SK-N-SH (cell line): ENCODE measurements around the gene RMC1. TPM values are rescaled to one million over a fixed set of nuclear protein-coding genes. Genes with fewer than 3 reads are reported as not detected.

Experiments used
- CTCF ChIA-PET: fragments of 300-600, 350-600 bp; formaldehyde crosslinking; extraction: SDS; loops from one replicate; lab custom pipeline; 2021; lab: Yijun Ruan, JAX
- POLR2A ChIA-PET: fragments of 350-600 bp; sonication (Branson Sonifier 250); formaldehyde crosslinking; extraction: SDS; loops from one replicate; lab custom pipeline; 2020; ENCODE audit warnings: antibody characterized with exemption, inconsistent platforms; lab: Yijun Ruan, JAX
- DNase-seq: peaks from one replicate; pipeline ENCODE4 v3.0.0; 2012
- H2AFZ ChIP-seq: fragments of 200-600 bp; sonication (generic); 2 replicates; pipeline ENCODE4 v1.8.1; 2016; ENCODE audit warnings: antibody characterized with exemption, mild to moderate bottlenecking, low read depth
- H3F3A ChIP-seq: fragments of 200-600 bp; sonication (generic); replicated peaks from 2 replicates; pipeline ENCODE3; 2016; ENCODE audit warnings: antibody characterized with exemption, mild to moderate bottlenecking; ENCODE audit not compliant: insufficient read depth
- H3K27ac ChIP-seq, 2 experiments: fragments of 200-500 bp in 1 of 2; fragments of 200-600 bp in 1 of 2; sonication (Bioruptor generic) in 1 of 2; sonication (generic), shearing (Covaris generic) in 1 of 2; 2 replicates each; pipeline versions ENCODE4 v1.5.1 to v1.6.1; 2014 to 2016; ENCODE audit warnings: low read depth in 2 of 2, inconsistent platforms in 1 of 2, low read length in 1 of 2, mild to moderate bottlenecking in 1 of 2, mixed read lengths in 1 of 2
- H3K27me3 ChIP-seq: fragments of 200-600 bp; sonication (generic), shearing (Covaris generic); 2 replicates; pipeline ENCODE4 v1.6.1; 2016; ENCODE audit warnings: mixed run types; ENCODE audit not compliant: insufficient read depth
- H3K36me3 ChIP-seq, 2 experiments: fragments of 200-500 bp in 1 of 2; fragments of 200-600 bp in 1 of 2; sonication (Bioruptor generic) in 1 of 2; sonication (generic) in 1 of 2; replicated peaks in 1 of 2; 2 replicates each; pipeline versions ENCODE3 to v1.5.1; 2014 to 2016; ENCODE audit warnings: low read length in 1 of 2, mild to moderate bottlenecking in 1 of 2; ENCODE audit not compliant: insufficient read depth in 2 of 2, control insufficient read depth in 1 of 2
- H3K4me1 ChIP-seq, 2 experiments: fragments of 200-500 bp in 1 of 2; fragments of 200-600 bp in 1 of 2; sonication (Bioruptor generic) in 1 of 2; sonication (generic), shearing (Covaris generic) in 1 of 2; 2 replicates each; pipeline versions ENCODE4 v1.5.1 to v1.6.1; 2014 to 2016; ENCODE audit warnings: low read depth in 1 of 2, low read length in 1 of 2, mixed run types in 1 of 2; ENCODE audit not compliant: insufficient read depth in 2 of 2, control insufficient read depth in 1 of 2
- H3K4me2 ChIP-seq: fragments of 200-600 bp; sonication (generic), shearing (Covaris generic); 2 replicates; pipeline ENCODE4 v1.6.1; 2017; ENCODE audit warnings: mixed run types
- H3K4me3 ChIP-seq, 2 experiments: fragments of 200-500 bp in 1 of 2; fragments of 200-600 bp in 1 of 2; sonication (Bioruptor generic) in 1 of 2; sonication (generic), shearing (Covaris generic) in 1 of 2; 2 replicates each; pipeline versions ENCODE4 v1.5.1 to v1.8.1; 2014 to 2016; ENCODE audit warnings: low read depth in 2 of 2, inconsistent platforms in 1 of 2, low read length in 1 of 2, mild to moderate bottlenecking in 1 of 2, mixed read lengths in 1 of 2, moderate library complexity in 1 of 2
- H3K79me2 ChIP-seq: fragments of 200-600 bp; sonication (generic); 2 replicates; pipeline ENCODE4 v1.8.1; 2017; ENCODE audit warnings: mild to moderate bottlenecking; ENCODE audit not compliant: insufficient read depth
- H3K9ac ChIP-seq: fragments of 200-600 bp; sonication (generic); 2 replicates; pipeline ENCODE4 v1.6.1; 2017; ENCODE audit warnings: mixed run types
- H3K9me2 ChIP-seq: fragments of 200-600 bp; sonication (generic); 2 replicates; pipeline ENCODE4 v1.6.1; 2017; ENCODE audit warnings: mixed run types
- H3K9me3 ChIP-seq: fragments of 200-600 bp; sonication (generic); 2 replicates; pipeline ENCODE4 v1.6.1; 2017; ENCODE audit warnings: mixed run types, mild to moderate bottlenecking, moderate library complexity
- H4K20me1 ChIP-seq: fragments of 200-600 bp; sonication (generic); 2 replicates; pipeline ENCODE4 v1.6.1; 2017; ENCODE audit warnings: mild to moderate bottlenecking, mixed run types; ENCODE audit not compliant: insufficient read depth
- CHD2 ChIP-seq: fragments of 150-350 bp; IDR thresholded peaks from 2 replicates; pipeline ENCODE4 v1.6.1; 2018; ENCODE audit warnings: low read length; ENCODE audit not compliant: partially characterized antibody
- ELF1 ChIP-seq: IDR thresholded peaks from 2 replicates; pipeline ENCODE4 v1.4.0; 2012
- EZH2phosphoT487 ChIP-seq: fragments of 200-600 bp; sonication (generic); IDR thresholded peaks from 2 replicates; pipeline ENCODE4 v1.6.1; 2017; ENCODE audit warnings: low read depth, mixed run types, mild to moderate bottlenecking, antibody characterized with exemption, moderate library complexity, borderline replicate concordance
- FOXJ3 ChIP-seq: sonication (generic); formaldehyde crosslinking; IDR thresholded peaks from 2 replicates; pipeline ENCODE4 v1.5.1; 2020; ENCODE audit warnings: mild to moderate bottlenecking, missing genetic modification reagents
- GABPA ChIP-seq: IDR thresholded peaks from 2 replicates; pipeline ENCODE4 v1.4.0; 2012; ENCODE audit warnings: low read depth, mild to moderate bottlenecking
- POLR2AphosphoS5 ChIP-seq: IDR thresholded peaks from 2 replicates; pipeline ENCODE4 v1.6.1; 2012; ENCODE audit warnings: low read depth, low read length
- RAD21 ChIP-seq: IDR thresholded peaks from 2 replicates; pipeline ENCODE4 v1.6.1; 2012; ENCODE audit warnings: mild to moderate bottlenecking, low read length
- RCOR1 ChIP-seq: fragments of 150-350 bp; IDR thresholded peaks from 2 replicates; pipeline ENCODE4 v1.6.1; 2017; ENCODE audit warnings: antibody characterized with exemption, low read length
- RXRA ChIP-seq: IDR thresholded peaks from 2 replicates; pipeline ENCODE4 v1.4.0; 2012; ENCODE audit warnings: low read depth, mild to moderate bottlenecking, borderline replicate concordance
- SMC3 ChIP-seq: IDR thresholded peaks from 2 replicates; pipeline ENCODE4 v1.6.1; 2012; ENCODE audit warnings: low read depth, low read length, improper control_type of control experiment
- TAF1 ChIP-seq: IDR thresholded peaks from 2 replicates; pipeline ENCODE4 v1.6.1; 2012; ENCODE audit warnings: low read depth, mild to moderate bottlenecking, low read length, moderate library complexity, borderline replicate concordance
- WGBS: methylation state at CpG from one replicate; pipeline ENCODE4 v1.1.6; 2017; ENCODE audit warnings: low lambda C conversion rate; 5-methylcytosine and 5-hydroxymethylcytosine counted together
- polyA plus RNA-seq, 3 experiments: library from polyadenylated mRNA; depleted of rRNA; stranded (reverse); fragments of >200 nt; gene quantifications; 2 replicates each; pipeline ENCODE4 v1.2.3, GENCODE V29; 2012
- TF ChIP-seq, protein P1 (sequence below): IDR thresholded peaks from 2 replicates; pipeline ENCODE4 v1.4.0; 2012; ENCODE audit warnings: low read depth
- TF ChIP-seq, protein P2 (sequence below): IDR thresholded peaks from 2 replicates; pipeline ENCODE4 v1.4.0; 2012; ENCODE audit warnings: low read depth, borderline replicate concordance
- TF ChIP-seq, protein P3 (sequence below): fragments of 150-350 bp; IDR thresholded peaks from 2 replicates; pipeline ENCODE4 v1.6.1; 2016; ENCODE audit warnings: mild to moderate bottlenecking, low read depth, low read length

RMC1 gene
- polyA plus RNA-seq, 1 of the 3 experiments (the other 2 are of a cell fraction), result 26.4 TPM

DNA sequence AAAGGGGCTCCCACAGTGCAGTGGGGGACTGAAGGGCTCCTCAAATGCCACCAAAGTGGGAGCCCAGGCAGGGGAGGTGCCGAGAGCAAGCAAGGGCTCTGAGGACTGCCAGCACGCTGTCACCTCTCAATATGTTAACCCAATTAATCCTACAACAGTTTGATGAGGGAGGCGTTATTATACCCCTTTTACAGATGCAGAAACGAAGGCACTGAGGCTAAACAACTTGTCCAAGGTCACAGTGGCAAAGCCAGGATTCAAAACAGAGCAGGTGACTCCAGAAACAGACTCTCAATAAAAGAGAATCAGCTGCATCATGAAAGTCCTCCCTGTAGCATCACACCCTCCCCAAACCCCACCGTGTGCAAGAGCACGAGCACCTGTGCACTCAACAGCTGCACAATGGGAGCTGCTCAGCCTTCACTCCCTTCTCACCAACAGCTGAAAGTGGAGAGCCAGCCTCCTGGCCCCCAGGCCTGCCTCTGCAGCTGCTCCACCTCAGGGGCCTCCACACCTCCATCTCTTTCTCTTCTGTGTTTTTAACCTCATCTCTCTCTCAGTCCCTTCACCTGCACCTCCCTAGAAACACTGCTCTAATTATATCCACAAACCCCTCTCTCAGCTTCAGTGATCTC is 74.9 kb downstream of the RMC1 start:
- Histone ChIP-seq H3K4me1 (peaks cover 0 to 12% of the 10 kb centered on the region in 2 experiments; a peak in 3 of 4 replicates), H3K27ac (no peak overlapping the region), H3K36me3 (no peaks in the 10 kb centered on the region), H3K9ac (no peak overlapping the region), H3K4me3 (no peak overlapping the region), H3K79me2 (peaks cover 53% of the 10 kb centered on the region; the same call in 1 of the 2 replicates), H3F3A (no peaks in the 10 kb centered on the region), H3K9me3 (no peaks in the 10 kb centered on the region), H2AFZ (no peak overlapping the region), H3K9me2 (no peaks in the 10 kb centered on the region), H3K27me3 (no peaks in the 10 kb centered on the region), H3K4me2 (no peak overlapping the region), H4K20me1 (peaks cover 11% of the 10 kb centered on the region; the same call in 1 of the 2 replicates)
- POLR2A ChIA-PET, result no interaction called here
- DNase-seq, result no peak
- TF ChIP-seq, protein P1, sequence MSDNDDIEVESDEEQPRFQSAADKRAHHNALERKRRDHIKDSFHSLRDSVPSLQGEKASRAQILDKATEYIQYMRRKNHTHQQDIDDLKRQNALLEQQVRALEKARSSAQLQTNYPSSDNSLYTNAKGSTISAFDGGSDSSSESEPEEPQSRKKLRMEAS, result no peak
- TF ChIP-seq POLR2AphosphoS5 (no peak), ELF1 (no peak), RCOR1 (no peak), CHD2 (no peak), RAD21 (no peak), SMC3 (no peak), TAF1 (no peak), FOXJ3 (CRISPR knock-in tag) (no peak), GABPA (no peak), RXRA (no peak), EZH2phosphoT487 (no peak)
- TF ChIP-seq, protein P2, sequence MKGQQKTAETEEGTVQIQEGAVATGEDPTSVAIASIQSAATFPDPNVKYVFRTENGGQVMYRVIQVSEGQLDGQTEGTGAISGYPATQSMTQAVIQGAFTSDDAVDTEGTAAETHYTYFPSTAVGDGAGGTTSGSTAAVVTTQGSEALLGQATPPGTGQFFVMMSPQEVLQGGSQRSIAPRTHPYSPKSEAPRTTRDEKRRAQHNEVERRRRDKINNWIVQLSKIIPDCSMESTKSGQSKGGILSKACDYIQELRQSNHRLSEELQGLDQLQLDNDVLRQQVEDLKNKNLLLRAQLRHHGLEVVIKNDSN, result no peak
- TF ChIP-seq, protein P3, sequence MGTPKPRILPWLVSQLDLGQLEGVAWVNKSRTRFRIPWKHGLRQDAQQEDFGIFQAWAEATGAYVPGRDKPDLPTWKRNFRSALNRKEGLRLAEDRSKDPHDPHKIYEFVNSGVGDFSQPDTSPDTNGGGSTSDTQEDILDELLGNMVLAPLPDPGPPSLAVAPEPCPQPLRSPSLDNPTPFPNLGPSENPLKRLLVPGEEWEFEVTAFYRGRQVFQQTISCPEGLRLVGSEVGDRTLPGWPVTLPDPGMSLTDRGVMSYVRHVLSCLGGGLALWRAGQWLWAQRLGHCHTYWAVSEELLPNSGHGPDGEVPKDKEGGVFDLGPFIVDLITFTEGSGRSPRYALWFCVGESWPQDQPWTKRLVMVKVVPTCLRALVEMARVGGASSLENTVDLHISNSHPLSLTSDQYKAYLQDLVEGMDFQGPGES, result no peak
- WGBS, result 95% methylated on average over 4 of the region's 6 CpGs
- CTCF ChIA-PET, result interaction anchor here (2.9 kb wide), 1 partner anchor 63 kb away, joined by 11 read pairs; no protein-coding TSS in a partner anchor

DNA sequence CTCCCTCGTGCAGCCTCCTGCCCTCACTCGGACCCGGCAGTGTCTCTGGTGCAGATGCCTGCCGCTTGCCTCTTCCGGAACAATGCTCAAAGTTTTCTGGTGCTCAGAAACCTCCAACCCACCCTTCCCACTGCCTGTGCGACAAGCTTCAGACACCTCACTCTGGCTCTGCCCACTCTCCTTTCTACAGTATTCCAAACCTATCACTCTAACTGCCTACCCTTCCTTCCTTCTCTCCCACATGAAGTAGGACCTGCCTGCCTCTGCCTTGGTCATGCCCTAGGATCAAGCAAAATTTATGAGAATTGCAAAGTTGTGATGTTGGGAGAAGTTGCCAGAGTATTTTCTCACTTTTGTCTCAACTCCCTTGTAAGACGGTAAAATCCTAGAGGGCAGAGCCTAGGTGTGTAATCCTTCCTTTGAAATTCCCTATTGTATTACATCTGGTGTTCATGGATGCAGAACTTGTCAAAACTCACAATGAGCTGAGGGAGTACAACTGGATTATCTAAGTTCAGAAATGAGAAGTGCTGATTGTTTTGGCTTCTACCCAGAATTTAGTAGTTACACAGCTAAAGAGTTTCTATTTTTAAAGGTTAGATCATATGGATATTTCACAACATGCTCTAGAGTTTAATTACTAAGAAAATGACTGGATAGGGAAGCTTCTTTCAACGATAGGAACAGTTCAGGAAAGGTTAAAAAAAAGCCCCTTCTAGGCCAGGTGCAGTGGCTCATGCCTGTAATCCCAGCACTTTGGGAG is 75.8 kb downstream of the RMC1 start:
- H3K27ac ChIP-seq, result no peak overlapping the region; a peak in 1 of 4 replicates
- H3K79me2 ChIP-seq, result peaks cover 56% of the 10 kb centered on the region; the same call in 1 of the 2 replicates
- peaks cover 11% of the 10 kb centered on the region; the same call in 1 of the 2 replicates for H4K20me1 ChIP-seq
- H3K27me3 ChIP-seq, result no peaks in the 10 kb centered on the region
- no peak overlapping the region for H3K4me2 ChIP-seq
- no peaks in the 10 kb centered on the region for H3K9me2 ChIP-seq
- ChIA-PET POLR2A (no interaction called here), CTCF (interaction anchor here (1.0 to 2.9 kb wide), 3 partner anchors 24 to 124 kb away, joined by 3 to 11 read pairs (median 4); no protein-coding TSS in a partner anchor)
- DNase-seq, result no peak
- no peaks in the 10 kb centered on the region for H3F3A ChIP-seq
- no peaks in the 10 kb centered on the region for H3K36me3 ChIP-seq
- no peaks in the 10 kb centered on the region for H3K9me3 ChIP-seq
- 88% methylated on average over 8 of the region's 8 CpGs for WGBS
- no peak overlapping the region for H2AFZ ChIP-seq
- peaks cover 0 to 11% of the 10 kb centered on the region in 2 experiments; a peak in 3 of 4 replicates for H3K4me1 ChIP-seq
- H3K9ac ChIP-seq, result no peak overlapping the region
- no peak overlapping the region for H3K4me3 ChIP-seq
- no peak for TF ChIP-seq TAF1
- TF ChIP-seq, all 33 proteins: peak for 0
